Breast epithelium (tissue), 4 donors: ENCODE results near the gene AP5Z1. TPM values are rescaled to one million over a fixed set of nuclear protein-coding genes. Genes with fewer than 3 reads are reported as not detected.

Experiments used
- DNase-seq, 2 donors: peaks; one replicate each; pipeline ENCODE4 v3.0.0-alpha.2; 2019; ENCODE audit warnings: low spot score in 2 of 2
- H3K27ac ChIP-seq, 2 donors: fragments of 200-600 bp; sonication (generic) in 1 of 2; one replicate each; pipeline ENCODE4 v1.5.1; 2016 to 2019; ENCODE audit warnings: mild to moderate bottlenecking in 1 of 2
- H3K27me3 ChIP-seq, 2 donors: fragments of 200-600 bp; sonication (generic) in 1 of 2; one replicate each; pipeline versions ENCODE4 v1.5.1 to v1.6.0; 2017 to 2019; ENCODE audit warnings: control low read depth in 1 of 2, mild to moderate bottlenecking in 1 of 2
- H3K36me3 ChIP-seq: fragments of 200-600 bp; one replicate; pipeline ENCODE4 v1.5.1; 2019
- H3K4me1 ChIP-seq, 2 donors: fragments of 200-600 bp; sonication (generic); one replicate each; pipeline ENCODE4 v1.5.1; 2016 to 2019; ENCODE audit warnings: control low read depth in 1 of 2
- H3K4me3 ChIP-seq, 3 donors: fragments of 200-600 bp; sonication (generic); 1 replicate in 2 of 3; 2 replicates in 1 of 3; pipeline ENCODE4 v1.5.1; 2016 to 2019; ENCODE audit warnings: mild to moderate bottlenecking in 3 of 3, moderate library complexity in 2 of 3
- H3K9me3 ChIP-seq, 2 donors: fragments of 200-600 bp; sonication (generic) in 1 of 2; one replicate each; pipeline ENCODE4 v1.5.1; 2016 to 2019; ENCODE audit warnings: control low read depth in 1 of 2
- CTCF ChIP-seq, 3 donors: fragments of 450-650 bp; IDR thresholded peaks; one replicate each; pipeline ENCODE4 v1.5.1; 2016 to 2017; ENCODE audit warnings: antibody characterized with exemption in 3 of 3, mild to moderate bottlenecking in 3 of 3, moderate library complexity in 3 of 3
- POLR2A ChIP-seq: fragments of 450-650 bp; IDR thresholded peaks from one replicate; pipeline ENCODE4 v1.6.1; 2016; ENCODE audit warnings: antibody characterized with exemption, mild to moderate bottlenecking, moderate library complexity
- POLR2AphosphoS5 ChIP-seq, 3 donors: sonication (generic); formaldehyde crosslinking; IDR thresholded peaks; one replicate each; pipeline ENCODE4 v1.6.1; 2017; ENCODE audit warnings: antibody characterized with exemption in 3 of 3
- intact Hi-C: fragments of 100-400 bp; cut with DNase I; formaldehyde crosslinking; loops from one replicate; pipeline ENCODE4 v1.15.1; 2023; ENCODE audit warnings: low total_unique reads
- total RNA-seq, 3 donors: library from RNA; depleted of rRNA; stranded (reverse); fragments of >200 nt; gene quantifications; one replicate each; pipeline ENCODE4 v1.1.0, GENCODE V29; 2016

The AP5Z1 gene
- total RNA-seq, 3 donors from 2014 or later, result 20.0 to 25.9 (median 23.3) TPM

GRCh38 chr7:4749798-4750197 lies 25.6 kb upstream of the AP5Z1 start:
- TF ChIP-seq POLR2A (no peak), POLR2AphosphoS5 (IDR thresholded peaks at IDR 0.05) (no peak), CTCF (IDR thresholded peaks at IDR 0.05) (no peak)
- intact Hi-C loops, result no loop called here
- Histone ChIP-seq H3K9me3 (no peaks in the 10 kb centered on the region), H3K36me3 (no peaks in the 10 kb centered on the region), H3K4me1 (peaks cover 0 to 6% of the 10 kb centered on the region in 2 donors), H3K4me3 (no peak overlapping the region), H3K27me3 (no peaks in the 10 kb centered on the region), H3K27ac (peak overlapping the region; percentile 10 to 69)
- DNase-seq, result no peak

GRCh38 chr7:4751398-4751947 lies 23.9 kb upstream of the AP5Z1 start:
- Histone ChIP-seq H3K4me1 (no peaks in the 10 kb centered on the region), H3K27ac (no peak overlapping the region)
- intact Hi-C loops, result no loop called here

GRCh38 chr7:4753598-4754432 lies 21.6 kb upstream of the AP5Z1 start:
- no peaks in the 10 kb centered on the region for H3K4me1 ChIP-seq
- no peaks in the 10 kb centered on the region for H3K36me3 ChIP-seq
- no peak overlapping the region for H3K4me3 ChIP-seq
- peak in 2 of 3 donors; percentile 41 for TF ChIP-seq POLR2AphosphoS5 (IDR thresholded peaks at IDR 0.05)
- TF ChIP-seq POLR2A, result no peak
- TF ChIP-seq CTCF (IDR thresholded peaks at IDR 0.05), result peak; percentile 82 to 94 (median 92)
- intact Hi-C loops, result no loop called here
- DNase-seq, result peak; percentile 57 to 87
- H3K27me3 ChIP-seq, result no peaks in the 10 kb centered on the region
- no peaks in the 10 kb centered on the region for H3K9me3 ChIP-seq
- no peak overlapping the region for H3K27ac ChIP-seq

More at GRCh38 chr7:4751398-4751947, 23.9 kb upstream of the AP5Z1 start:
- TF ChIP-seq POLR2A (no peak), POLR2AphosphoS5 (IDR thresholded peaks at IDR 0.05) (no peak), CTCF (IDR thresholded peaks at IDR 0.05) (no peak)
- Histone ChIP-seq H3K36me3 (no peaks in the 10 kb centered on the region), H3K9me3 (no peaks in the 10 kb centered on the region), H3K27me3 (no peaks in the 10 kb centered on the region), H3K4me3 (no peak overlapping the region)
- no peak for DNase-seq

GRCh38 chr7:4754433-4755010 lies 20.9 kb upstream of the AP5Z1 start:
- no peak overlapping the region for H3K27ac ChIP-seq
- H3K27me3 ChIP-seq, result no peaks in the 10 kb centered on the region
- H3K9me3 ChIP-seq, result no peaks in the 10 kb centered on the region
- H3K4me3 ChIP-seq, result no peak overlapping the region
- TF ChIP-seq POLR2A (no peak), CTCF (IDR thresholded peaks at IDR 0.05) (no peak), POLR2AphosphoS5 (IDR thresholded peaks at IDR 0.05) (no peak)
- no peaks in the 10 kb centered on the region for H3K4me1 ChIP-seq
- intact Hi-C loops, result no loop called here
- DNase-seq, result no peak
- H3K36me3 ChIP-seq, result peaks cover 3% of the 10 kb centered on the region

GRCh38 chr7:4755045-4755444 lies 20.4 kb upstream of the AP5Z1 start:
- no peaks in the 10 kb centered on the region for H3K27me3 ChIP-seq
- intact Hi-C loops, result no loop called here
- TF ChIP-seq POLR2AphosphoS5 (IDR thresholded peaks at IDR 0.05) (no peak), POLR2A (no peak), CTCF (IDR thresholded peaks at IDR 0.05) (no peak)

More at GRCh38 chr7:4755045-4755444, 20.4 kb upstream of the AP5Z1 start:
- Histone ChIP-seq H3K4me3 (no peak overlapping the region), H3K4me1 (no peaks in the 10 kb centered on the region), H3K27ac (no peak overlapping the region), H3K9me3 (no peaks in the 10 kb centered on the region), H3K36me3 (peaks cover 7% of the 10 kb centered on the region)
- no peak for DNase-seq
